PC-9 (cell line): Measurements from ENCODE around the gene CNTNAP5. TPM values are rescaled to one million over a fixed set of nuclear protein-coding genes. Genes with fewer than 3 reads are reported as not detected.

Experiments used
- BruUV-seq: library from RNA; stranded (reverse); fragments of 400-500 nt; replicated peaks from 2 replicates; lab custom pipeline; 2021; lab: Mats Ljungman, UMichigan
- CTCF ChIA-PET: fragments of 300-600 bp; sonication (Branson Sonifier 250); formaldehyde crosslinking; loops from one replicate; lab custom pipeline; 2022; ENCODE audit warnings: antibody characterized with exemption; lab: Charles Lee
- POLR2A ChIA-PET: fragments of 300-600 bp; sonication (Branson Sonifier 250); formaldehyde crosslinking; loops from one replicate; lab custom pipeline; 2022; ENCODE audit warnings: antibody characterized with exemption; ENCODE audit not compliant: unreplicated experiment; lab: Charles Lee
- DNase-seq, 2 experiments: peaks; one replicate each; pipeline versions ENCODE4 v3.0.0 to v3.0.0-alpha.2; 2015 to 2022; ENCODE audit warnings: mixed read lengths in 1 of 2
- H2AFZ ChIP-seq: fragments of 200-600 bp; sonication (generic); 2 replicates; pipeline ENCODE4 v1.8.1; 2017; ENCODE audit warnings: antibody characterized with exemption
- H3F3A ChIP-seq: fragments of 200-600 bp; sonication (generic); 2 replicates; pipeline ENCODE4 v1.8.1; 2017; ENCODE audit warnings: antibody characterized with exemption, mild to moderate bottlenecking, low read depth; ENCODE audit not compliant: insufficient read depth
- H3K27ac ChIP-seq: fragments of 200-600 bp; sonication (generic); 2 replicates; pipeline ENCODE4 v1.6.1; 2016; ENCODE audit warnings: mixed run types
- H3K27me3 ChIP-seq: fragments of 200-600 bp; sonication (generic); 2 replicates; pipeline ENCODE4 v1.6.1; 2016; ENCODE audit warnings: low read depth, mixed run types; ENCODE audit not compliant: insufficient read depth
- H3K36me3 ChIP-seq: fragments of 200-600 bp; sonication (generic); 2 replicates; pipeline ENCODE4 v1.6.1; 2016; ENCODE audit warnings: low read depth, mixed run types
- H3K4me1 ChIP-seq: fragments of 200-600 bp; sonication (generic); replicated peaks from 2 replicates; pipeline ENCODE4 v1.6.1; 2016; ENCODE audit warnings: mixed run types; ENCODE audit not compliant: insufficient read depth
- H3K4me2 ChIP-seq: fragments of 200-600 bp; sonication (generic); 2 replicates; pipeline ENCODE4 v1.6.1; 2017; ENCODE audit warnings: mixed run types
- H3K4me3 ChIP-seq: fragments of 200-600 bp; sonication (generic); 2 replicates; pipeline ENCODE4 v1.6.1; 2016; ENCODE audit warnings: mixed run types
- H3K79me2 ChIP-seq: fragments of 200-600 bp; sonication (generic); 2 replicates; pipeline ENCODE4 v1.6.1; 2017; ENCODE audit warnings: low read depth, mixed run types
- H3K9me2 ChIP-seq: fragments of 200-600 bp; sonication (generic); 2 replicates; pipeline ENCODE4 v1.8.1; 2017; ENCODE audit warnings: mild to moderate bottlenecking; ENCODE audit not compliant: insufficient read depth
- H3K9me3 ChIP-seq: fragments of 200-600 bp; sonication (generic); 2 replicates; pipeline ENCODE4 v1.8.1; 2016; ENCODE audit warnings: low read depth; ENCODE audit not compliant: insufficient read depth
- H4K20me1 ChIP-seq: fragments of 200-600 bp; sonication (generic); 2 replicates; pipeline ENCODE4 v1.8.1; 2017; ENCODE audit not compliant: insufficient read depth
- CTCF ChIP-seq: fragments of 200-600 bp; sonication (generic); conservative IDR thresholded peaks from 2 replicates; pipeline ENCODE4 v1.6.1; 2017; ENCODE audit warnings: mixed run types, antibody characterized with exemption, mild to moderate bottlenecking, moderate library complexity
- EZH2 ChIP-seq: fragments of 200-600 bp; sonication (generic); IDR thresholded peaks from 2 replicates; pipeline ENCODE4 v1.8.0; 2017; ENCODE audit warnings: antibody characterized with exemption, low read depth
- intact Hi-C: fragments of 100-400 bp; cut with micrococcal nuclease; formaldehyde crosslinking; loops from one replicate; pipeline ENCODE4 v1.10.0; 2022; ENCODE audit not compliant: unreplicated experiment
- total RNA-seq: library from RNA; stranded (reverse); gene quantifications from 2 replicates; pipeline ENCODE4 v1.2.3, GENCODE V29; 2021

Gene CNTNAP5
- total RNA-seq, 1 experiment from 2014 or later = not detected

GRCh38 chr2:124763611-124764010, 738.5 kb downstream of the CNTNAP5 start:
- TF ChIP-seq CTCF (no peak), EZH2 (no peak)

GRCh38 chr2:124774781-124775180, 749.7 kb downstream of the CNTNAP5 start:
- no peak overlapping the region for H2AFZ ChIP-seq
- H3K79me2 ChIP-seq = no peaks in the 10 kb centered on the region
- intact Hi-C loops = no loop called here
- ChIA-PET CTCF (no interaction called here), POLR2A (no interaction called here)
- no peak for TF ChIP-seq EZH2
- H3K27me3 ChIP-seq = no peaks in the 10 kb centered on the region
- BruUV-seq = no TSS peak
- H3K4me2 ChIP-seq = no peak overlapping the region
- no peaks in the 10 kb centered on the region for H3K36me3 ChIP-seq
- H3K9me2 ChIP-seq = no peaks in the 10 kb centered on the region
- no peak overlapping the region for H3K4me3 ChIP-seq
- no peak overlapping the region for H3K27ac ChIP-seq
- H3K9me3 ChIP-seq = no peaks in the 10 kb centered on the region
- DNase-seq = no peak
- no peaks in the 10 kb centered on the region for H3K4me1 ChIP-seq
- no peaks in the 10 kb centered on the region for H4K20me1 ChIP-seq
- no peaks in the 10 kb centered on the region for H3F3A ChIP-seq

More at GRCh38 chr2:124763611-124764010, 738.5 kb downstream of the CNTNAP5 start:
- no peak overlapping the region for H2AFZ ChIP-seq
- H3K4me2 ChIP-seq = no peak overlapping the region
- H3K27ac ChIP-seq = no peak overlapping the region
- no peaks in the 10 kb centered on the region for H4K20me1 ChIP-seq
- H3K36me3 ChIP-seq = no peaks in the 10 kb centered on the region
- H3K4me1 ChIP-seq = no peaks in the 10 kb centered on the region
- H3K9me2 ChIP-seq = no peaks in the 10 kb centered on the region
- H3F3A ChIP-seq = no peaks in the 10 kb centered on the region
- H3K27me3 ChIP-seq = no peaks in the 10 kb centered on the region
- ChIA-PET POLR2A (no interaction called here), CTCF (no interaction called here)
- no TSS peak for BruUV-seq
- no peak overlapping the region for H3K4me3 ChIP-seq
- H3K9me3 ChIP-seq = no peaks in the 10 kb centered on the region
- no peaks in the 10 kb centered on the region for H3K79me2 ChIP-seq
- DNase-seq = no peak
- intact Hi-C loops = no loop called here

GRCh38 chr2:124776332-124776731, 751.2 kb downstream of the CNTNAP5 start:
- Histone ChIP-seq H3K27me3 (no peaks in the 10 kb centered on the region), H3K36me3 (no peaks in the 10 kb centered on the region), H3K9me3 (no peaks in the 10 kb centered on the region), H4K20me1 (no peaks in the 10 kb centered on the region), H3K27ac (no peak overlapping the region), H3K79me2 (no peaks in the 10 kb centered on the region), H2AFZ (no peak overlapping the region), H3K9me2 (no peaks in the 10 kb centered on the region), H3K4me2 (no peak overlapping the region), H3K4me3 (no peak overlapping the region), H3F3A (no peaks in the 10 kb centered on the region), H3K4me1 (no peaks in the 10 kb centered on the region)
- ChIA-PET POLR2A (no interaction called here), CTCF (no interaction called here)
- intact Hi-C loops = no loop called here
- DNase-seq = no peak
- no peak for TF ChIP-seq CTCF
- no peak for TF ChIP-seq EZH2
- BruUV-seq = no TSS peak

- CTCF ChIA-PET = no interaction called here
- no peaks in the 10 kb centered on the region for H3K27me3 ChIP-seq
- POLR2A ChIA-PET = no interaction called here
Measured at GRCh38 chr2:124778076-124778475, 753.0 kb downstream of the CNTNAP5 start.

More at GRCh38 chr2:124778076-124778475, 753.0 kb downstream of the CNTNAP5 start:
- Histone ChIP-seq H3K27ac (no peak overlapping the region), H3K4me3 (no peak overlapping the region), H2AFZ (no peak overlapping the region), H3K36me3 (no peaks in the 10 kb centered on the region), H3F3A (no peaks in the 10 kb centered on the region), H4K20me1 (no peaks in the 10 kb centered on the region), H3K4me1 (no peaks in the 10 kb centered on the region), H3K9me2 (no peaks in the 10 kb centered on the region), H3K79me2 (no peaks in the 10 kb centered on the region), H3K9me3 (no peaks in the 10 kb centered on the region), H3K4me2 (no peak overlapping the region)
- intact Hi-C loops = no loop called here
- TF ChIP-seq EZH2 = no peak
- no peak for TF ChIP-seq CTCF
- no TSS peak for BruUV-seq
- DNase-seq = no peak
